Colonic mucosa (tissue), 4 donors: ENCODE measurements around the gene ADAMTS2. TPM values are rescaled to one million over a fixed set of nuclear protein-coding genes. Genes with fewer than 3 reads are reported as not detected.

Experiments used
- DNase-seq: peaks from one replicate; pipeline ENCODE4 v3.0.0-alpha.2; 2020
- H3K27ac ChIP-seq: fragments of 200-600 bp; one replicate; pipeline ENCODE4 v1.8.0; 2021
- H3K27me3 ChIP-seq: fragments of 200-600 bp; one replicate; pipeline ENCODE4 v1.8.0; 2021
- H3K36me3 ChIP-seq: fragments of 200-600 bp; one replicate; pipeline ENCODE4 v1.8.0; 2021
- H3K4me1 ChIP-seq: fragments of 200-600 bp; one replicate; pipeline ENCODE4 v1.8.0; 2021; ENCODE audit warnings: mild to moderate bottlenecking
- H3K4me3 ChIP-seq: fragments of 200-600 bp; one replicate; pipeline ENCODE4 v1.8.0; 2021
- H3K9ac ChIP-seq, 2 donors: one replicate each; pipeline ENCODE4 v1.7.0; 2013; ENCODE audit warnings: control low read depth in 2 of 2, low read depth in 2 of 2, low read length in 2 of 2
- H3K9me3 ChIP-seq: fragments of 200-600 bp; one replicate; pipeline ENCODE4 v1.8.0; 2021
- intact Hi-C: fragments of 100-400 bp; cut with DNase I; formaldehyde crosslinking; loops from one replicate; pipeline ENCODE4 v1.14.1; 2022
- total RNA-seq, 2 donors: library from RNA; stranded (reverse); fragmentation: NEBNext Ultra II Directional in 1 of 2; extraction: Animal tissue kit (Norgen Biotek cat#: 25700) in 1 of 2; gene quantifications; one replicate each; pipeline ENCODE4 v1.2.1, GENCODE V29; 2021
- TF ChIP-seq, protein P1 (sequence below): fragments of 200-600 bp; IDR thresholded peaks from one replicate; pipeline ENCODE4 v1.8.0; 2022; ENCODE audit warnings: antibody characterized with exemption, mild to moderate bottlenecking
- donor health status: healthy.
- donor health status: DM: no; HTN: no; CAD: no.
- donor health status: DM: no; HTN: no; CAD: no.

ADAMTS2 gene
- total RNA-seq, 2 donors from 2014 or later, result 2.9 to 4.0 TPM

DNA sequence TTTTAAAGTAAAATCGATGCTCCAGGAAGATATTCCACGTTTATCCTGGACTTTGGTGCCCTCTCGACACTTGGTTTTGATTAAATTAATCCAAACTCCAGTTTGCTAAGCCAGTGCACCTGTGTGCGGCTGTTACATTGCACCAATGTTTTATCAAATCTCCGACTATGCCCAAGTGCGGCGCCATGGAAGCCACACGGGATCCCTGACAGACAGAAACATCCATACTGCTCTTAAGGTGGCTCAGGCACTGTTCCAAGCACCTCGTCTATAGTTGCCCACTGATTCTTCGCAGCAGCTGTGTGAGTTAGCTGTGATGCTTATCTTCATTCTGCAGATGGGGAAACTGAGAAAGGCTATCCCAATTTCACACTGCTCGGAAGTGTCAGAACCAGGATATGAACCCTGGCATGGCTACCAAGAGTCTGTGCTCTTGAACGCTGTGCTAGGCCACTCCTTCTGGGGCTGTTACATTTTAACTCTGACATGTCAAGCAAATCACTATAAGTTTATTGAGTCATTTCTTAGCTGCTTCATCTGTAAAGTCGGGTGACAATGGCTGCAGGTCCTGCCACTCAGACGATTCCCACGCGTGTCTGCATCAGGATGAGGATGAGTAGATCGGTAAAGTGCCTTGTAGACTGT lies 113.0 kb downstream of the ADAMTS2 start:
- TF ChIP-seq, protein P1, sequence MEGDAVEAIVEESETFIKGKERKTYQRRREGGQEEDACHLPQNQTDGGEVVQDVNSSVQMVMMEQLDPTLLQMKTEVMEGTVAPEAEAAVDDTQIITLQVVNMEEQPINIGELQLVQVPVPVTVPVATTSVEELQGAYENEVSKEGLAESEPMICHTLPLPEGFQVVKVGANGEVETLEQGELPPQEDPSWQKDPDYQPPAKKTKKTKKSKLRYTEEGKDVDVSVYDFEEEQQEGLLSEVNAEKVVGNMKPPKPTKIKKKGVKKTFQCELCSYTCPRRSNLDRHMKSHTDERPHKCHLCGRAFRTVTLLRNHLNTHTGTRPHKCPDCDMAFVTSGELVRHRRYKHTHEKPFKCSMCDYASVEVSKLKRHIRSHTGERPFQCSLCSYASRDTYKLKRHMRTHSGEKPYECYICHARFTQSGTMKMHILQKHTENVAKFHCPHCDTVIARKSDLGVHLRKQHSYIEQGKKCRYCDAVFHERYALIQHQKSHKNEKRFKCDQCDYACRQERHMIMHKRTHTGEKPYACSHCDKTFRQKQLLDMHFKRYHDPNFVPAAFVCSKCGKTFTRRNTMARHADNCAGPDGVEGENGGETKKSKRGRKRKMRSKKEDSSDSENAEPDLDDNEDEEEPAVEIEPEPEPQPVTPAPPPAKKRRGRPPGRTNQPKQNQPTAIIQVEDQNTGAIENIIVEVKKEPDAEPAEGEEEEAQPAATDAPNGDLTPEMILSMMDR, result no peak
- Histone ChIP-seq H3K27ac (no peak overlapping the region), H3K4me1 (no peaks in the 10 kb centered on the region), H3K27me3 (no peaks in the 10 kb centered on the region), H3K36me3 (no peaks in the 10 kb centered on the region), H3K9ac (no peak overlapping the region), H3K9me3 (no peaks in the 10 kb centered on the region), H3K4me3 (no peak overlapping the region)
- intact Hi-C loops, result no loop called here
- DNase-seq, result no peak

GRCh38 chr5:179231309-179231708 lies 114.0 kb downstream of the ADAMTS2 start:
- TF ChIP-seq, protein P1, result no peak
- no peaks in the 10 kb centered on the region for H3K36me3 ChIP-seq
- no peaks in the 10 kb centered on the region for H3K27me3 ChIP-seq
- no peaks in the 10 kb centered on the region for H3K4me1 ChIP-seq
- no peaks in the 10 kb centered on the region for H3K9me3 ChIP-seq
- intact Hi-C loops, result no loop called here
- DNase-seq, result no peak
- no peak overlapping the region for H3K9ac ChIP-seq
- H3K27ac ChIP-seq, result no peak overlapping the region
- no peak overlapping the region for H3K4me3 ChIP-seq

GRCh38 chr5:179230061-179230461 lies 115.2 kb downstream of the ADAMTS2 start:
- H3K4me3 ChIP-seq, result no peak overlapping the region
- no peaks in the 10 kb centered on the region for H3K4me1 ChIP-seq
- H3K9me3 ChIP-seq, result no peaks in the 10 kb centered on the region
- H3K36me3 ChIP-seq, result no peaks in the 10 kb centered on the region
- no peak overlapping the region for H3K9ac ChIP-seq
- TF ChIP-seq, protein P1, result no peak
- DNase-seq, result no peak
- H3K27me3 ChIP-seq, result no peaks in the 10 kb centered on the region
- H3K27ac ChIP-seq, result no peak overlapping the region
- intact Hi-C loops, result no loop called here

DNA sequence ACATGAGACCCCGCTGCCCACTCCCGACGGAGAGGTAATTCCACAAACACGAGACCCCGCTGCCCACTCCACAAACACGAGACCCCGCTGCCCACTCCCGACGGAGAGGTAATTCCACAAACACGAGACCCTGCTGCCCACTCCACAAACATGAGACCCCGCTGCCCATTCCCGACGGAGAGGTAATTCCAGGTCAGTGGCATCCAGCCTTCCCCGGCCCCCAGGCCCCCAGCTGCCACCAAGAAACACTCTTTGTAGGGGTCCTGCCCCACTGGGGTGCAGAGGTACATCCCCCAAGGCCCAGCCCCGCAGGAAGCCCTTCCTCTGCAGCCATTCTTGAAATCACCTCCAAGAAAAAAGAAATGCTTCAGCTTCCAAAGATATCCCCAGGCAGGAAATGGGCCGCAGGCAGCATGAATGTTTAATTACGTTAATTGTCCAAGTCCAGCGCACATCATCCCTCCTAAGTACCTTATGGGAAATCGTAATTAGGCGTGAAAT lies 115.9 kb downstream of the ADAMTS2 start:
- TF ChIP-seq, protein P1, result no peak
- no peak for DNase-seq
- Histone ChIP-seq H3K36me3 (no peaks in the 10 kb centered on the region), H3K27me3 (no peaks in the 10 kb centered on the region), H3K4me3 (no peak overlapping the region), H3K9me3 (no peaks in the 10 kb centered on the region), H3K27ac (no peak overlapping the region), H3K4me1 (no peaks in the 10 kb centered on the region), H3K9ac (no peak overlapping the region)
- intact Hi-C loops, result no loop called here

DNA sequence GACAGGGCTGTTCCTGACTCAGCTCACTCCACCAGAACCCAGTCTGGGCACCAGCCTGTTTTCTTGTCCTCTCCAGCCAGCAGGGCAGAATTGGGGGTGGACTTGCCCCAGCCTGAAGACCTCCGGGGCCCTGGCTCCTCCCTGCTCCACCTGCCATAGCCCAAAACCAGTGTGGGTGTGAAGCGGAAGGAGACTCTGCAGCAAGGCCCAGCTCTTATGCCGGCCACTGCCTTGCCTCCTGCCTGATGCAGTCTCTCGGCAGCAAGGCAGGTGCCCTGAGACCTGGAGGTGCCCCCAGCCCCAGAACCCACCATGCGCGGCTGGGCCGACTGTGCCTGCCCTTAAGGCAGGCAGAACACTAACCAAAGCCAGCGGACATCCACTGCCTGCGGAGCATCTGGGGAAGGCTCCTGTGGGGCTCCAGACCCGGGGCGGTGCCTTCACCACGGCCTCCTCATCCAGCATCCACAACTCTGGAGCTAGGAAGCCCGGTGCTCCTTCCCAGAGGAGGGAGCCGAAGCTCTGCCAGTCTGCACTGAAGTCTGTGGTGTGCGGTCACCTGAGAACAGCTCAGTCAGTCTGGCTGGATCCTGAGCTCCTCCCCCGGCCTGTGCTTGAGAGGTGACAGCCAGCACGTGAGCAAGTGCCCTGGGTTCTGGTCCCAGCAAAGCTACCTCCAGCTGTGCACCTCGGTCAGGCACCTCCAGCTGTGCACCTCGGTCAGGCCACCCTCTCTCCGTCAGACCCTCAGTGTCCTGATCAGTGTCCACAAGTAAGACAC lies 116.7 kb downstream of the ADAMTS2 start:
- TF ChIP-seq, protein P1, result no peak
- H3K9me3 ChIP-seq, result no peaks in the 10 kb centered on the region
- no peaks in the 10 kb centered on the region for H3K4me1 ChIP-seq
- intact Hi-C loops, result no loop called here
- no peak for DNase-seq
- H3K27me3 ChIP-seq, result no peaks in the 10 kb centered on the region
- no peak overlapping the region for H3K4me3 ChIP-seq
- H3K27ac ChIP-seq, result no peak overlapping the region
- no peaks in the 10 kb centered on the region for H3K36me3 ChIP-seq
- no peak overlapping the region for H3K9ac ChIP-seq
